GM19240 (cell line): ENCODE data around the gene TSPOAP1.

Source experiments
- DNase-seq: peaks from one replicate; pipeline ENCODE4 v3.0.0; 2011; ENCODE audit warnings: low spot score; ENCODE audit not compliant: insufficient read length

The TSPOAP1 gene

DNA sequence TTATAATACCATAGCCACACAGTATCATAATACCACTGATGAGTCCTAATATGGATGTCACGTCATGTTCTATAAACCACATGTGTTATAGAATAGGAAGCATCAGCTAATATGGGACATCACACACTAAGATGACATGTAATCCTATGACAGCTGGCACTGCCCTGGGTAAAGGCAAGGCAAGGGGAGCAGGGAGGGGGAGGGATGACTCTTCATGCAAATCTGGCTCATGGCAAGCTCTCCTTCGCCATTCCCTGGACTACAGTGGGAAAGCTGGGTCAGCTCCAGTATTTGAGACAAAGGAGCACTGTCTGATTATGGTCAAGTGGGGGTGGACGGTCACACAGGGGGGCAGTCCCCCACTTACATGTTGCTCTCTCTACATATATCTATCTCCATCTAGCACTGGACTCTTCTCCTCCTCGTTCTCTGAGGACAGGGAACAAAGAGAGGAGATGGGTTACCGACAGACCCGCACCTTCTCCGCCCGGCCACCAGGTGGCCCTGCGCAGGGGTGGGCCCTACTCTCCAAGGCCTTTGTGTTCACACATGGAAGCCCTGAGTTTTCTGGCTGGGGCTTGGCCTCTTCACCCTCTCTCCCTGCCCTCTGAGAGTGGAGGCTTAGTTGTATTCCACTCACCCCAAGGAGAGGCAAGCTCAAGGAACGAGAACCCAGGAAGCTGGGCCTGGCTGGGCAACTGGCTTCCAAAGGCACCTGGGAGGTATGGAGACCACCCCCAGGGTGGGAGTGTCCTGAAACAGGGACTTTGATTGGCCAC, 24.4 kb downstream of the TSPOAP1 start:
- DNase-seq, result peak; percentile 90

GRCh38 chr17:58302919-58303585, 25.5 kb downstream of the TSPOAP1 start:
- DNase-seq, result no peak

- no peak for DNase-seq
Observed at GRCh38 chr17:58302171-58302918, 26.2 kb downstream of the TSPOAP1 start.

GRCh38 chr17:58301504-58302150, 27.0 kb downstream of the TSPOAP1 start:
- DNase-seq, result no peak

GRCh38 chr17:58300336-58300735, 28.3 kb downstream of the TSPOAP1 start:
- no peak for DNase-seq

- no peak for DNase-seq
Observed at GRCh38 chr17:58294034-58294433, 34.6 kb downstream of the TSPOAP1 start.

DNA sequence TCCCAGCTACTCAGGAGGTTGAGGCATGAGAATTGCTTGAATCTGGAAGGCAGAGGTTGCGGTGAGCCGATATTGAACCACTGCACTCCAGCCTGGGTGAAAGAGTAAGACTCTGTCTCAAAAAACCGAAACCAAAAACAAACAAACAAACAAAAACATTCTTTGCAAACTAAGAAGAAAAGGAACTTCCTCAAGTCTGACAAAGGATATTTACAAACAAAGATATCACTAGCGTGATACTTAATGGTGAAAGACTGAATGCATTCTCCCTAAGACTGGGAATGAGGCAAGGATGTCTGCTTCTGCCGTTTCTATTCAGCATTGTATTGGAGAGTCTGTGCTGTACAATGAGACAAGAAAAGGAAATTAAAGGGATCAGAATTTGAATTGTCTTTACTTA, 37.3 kb downstream of the TSPOAP1 start:
- no peak for DNase-seq

GRCh38 chr17:58289869-58290268, 38.7 kb downstream of the TSPOAP1 start:
- no peak for DNase-seq

- DNase-seq, result no peak
Observed at GRCh38 chr17:58285422-58285810, 43.2 kb downstream of the TSPOAP1 start.

DNA sequence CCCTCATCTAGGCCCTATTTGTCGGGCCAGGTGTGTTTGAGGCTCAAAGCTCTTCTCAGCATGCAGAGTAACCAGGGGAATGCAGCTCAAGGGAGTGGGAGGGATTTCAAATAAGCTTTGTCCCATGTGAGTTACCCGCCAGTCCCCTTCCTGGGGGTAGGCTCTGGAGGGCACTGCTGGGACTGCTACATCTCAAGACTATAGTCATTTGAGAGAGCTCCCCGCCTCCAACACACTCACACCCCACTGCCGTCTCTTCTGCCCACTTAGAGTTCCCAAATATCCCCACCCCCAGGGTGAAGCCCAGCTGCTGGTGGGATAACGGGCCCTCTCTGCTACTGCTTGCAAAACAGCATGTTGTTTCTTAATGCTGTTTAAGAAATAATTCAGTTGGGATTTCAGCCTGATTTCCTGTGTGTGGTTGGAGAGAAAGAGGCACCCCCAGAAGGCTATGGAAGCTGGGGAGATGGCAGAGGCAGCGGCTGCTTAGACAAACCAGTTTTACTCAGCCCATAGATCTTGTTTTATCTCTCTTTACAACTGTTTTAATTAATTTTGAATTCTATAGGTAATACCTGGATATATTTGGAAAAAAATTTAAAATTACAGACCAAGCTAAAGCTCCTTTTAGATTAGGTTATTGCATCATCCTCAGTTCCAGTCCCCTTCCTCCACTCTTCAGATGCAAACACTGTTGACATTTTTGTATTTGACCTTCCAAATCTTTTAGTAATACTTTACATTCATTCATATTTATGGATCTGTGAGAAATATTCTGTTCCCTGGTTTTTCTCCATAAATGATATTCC, 43.8 kb downstream of the TSPOAP1 start:
- DNase-seq, result no peak

DNA sequence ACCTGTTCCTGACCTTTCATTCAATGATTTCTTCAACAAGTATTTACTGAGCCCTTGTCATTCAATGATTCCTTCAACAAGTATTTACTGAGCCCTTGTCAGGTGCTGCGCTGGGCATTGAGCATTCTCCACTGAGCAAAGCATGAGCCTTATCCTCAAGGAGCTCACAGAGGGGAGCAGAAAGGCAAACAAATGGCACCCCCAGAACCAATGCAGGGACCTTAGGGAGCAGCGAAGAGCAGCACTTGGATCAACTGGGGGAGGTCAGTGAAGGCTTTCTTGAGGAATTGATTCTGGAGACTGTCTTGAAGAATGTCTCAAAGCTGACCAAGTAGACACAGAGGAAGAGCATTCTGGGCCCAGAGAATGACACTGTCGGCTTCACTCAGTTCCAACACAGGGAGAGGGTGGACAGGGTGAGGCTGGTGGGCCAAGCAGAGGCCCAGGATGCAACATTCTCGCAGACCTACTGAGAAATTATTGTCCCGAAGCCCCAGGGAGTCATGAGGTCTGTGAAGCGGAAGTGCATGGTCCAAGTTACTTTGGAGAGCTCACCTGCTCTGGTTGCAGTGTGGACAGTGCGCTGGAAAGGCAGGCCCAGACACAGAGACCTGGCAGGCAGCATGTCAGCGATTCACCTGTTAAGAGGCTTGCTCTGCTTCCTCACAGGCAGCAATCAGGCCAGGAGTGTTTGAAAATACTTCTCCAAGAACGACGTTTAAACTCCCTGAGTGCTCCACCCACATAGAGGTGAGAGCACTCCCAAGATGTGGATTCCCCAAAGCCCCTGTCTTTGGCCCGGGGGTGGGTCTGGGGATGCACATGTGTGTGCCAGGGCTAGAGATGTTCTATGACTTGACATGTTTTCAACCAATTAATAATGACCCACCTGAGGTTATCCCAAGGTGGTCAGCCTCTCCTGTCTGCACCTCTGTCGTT, 44.7 kb downstream of the TSPOAP1 start:
- DNase-seq, result no peak

- DNase-seq, result no peak
Observed at GRCh38 chr17:58282442-58282841, 46.2 kb downstream of the TSPOAP1 start.

GRCh38 chr17:58281511-58282011, 47.0 kb downstream of the TSPOAP1 start:
- DNase-seq, result no peak

DNA sequence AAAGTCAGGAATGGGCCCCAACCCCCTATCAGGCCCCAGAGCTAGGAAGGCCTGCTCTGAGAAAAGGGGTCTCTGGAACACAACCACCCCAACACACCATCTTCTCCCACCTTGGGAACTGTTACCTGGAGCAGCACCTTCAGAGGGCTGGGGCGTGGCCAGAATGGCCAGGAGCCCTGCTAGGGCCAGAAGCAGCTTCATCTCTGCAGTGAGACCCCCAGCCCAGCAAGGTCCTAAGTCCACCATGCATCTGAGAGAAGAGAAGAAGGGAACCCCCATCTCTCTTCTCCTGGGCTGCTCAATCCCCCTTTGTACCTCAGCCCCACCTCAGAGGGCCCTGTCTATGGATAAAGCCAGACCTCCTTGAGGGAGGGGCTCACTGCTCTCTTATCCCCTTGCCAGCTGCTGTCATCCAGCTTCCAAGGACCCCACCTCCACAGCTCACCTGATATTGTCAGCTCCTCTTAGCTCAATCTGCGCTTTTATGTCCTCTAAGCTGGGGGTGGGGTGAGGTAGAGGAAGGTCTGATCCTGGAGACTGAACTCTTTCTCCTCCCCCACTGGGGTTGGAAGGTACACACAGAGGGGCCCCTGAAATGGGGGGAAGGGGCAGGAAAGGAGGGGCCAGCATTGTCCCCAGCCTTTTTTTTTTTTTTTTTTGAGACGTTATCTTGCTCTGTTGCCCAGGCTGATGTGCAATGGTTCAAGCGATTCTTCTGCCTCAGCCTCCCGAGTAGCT, 47.9 kb downstream of the TSPOAP1 start, which contains the start of gene MPO:
MPO (minus strand) TSS at position 456 of the 738 bp plus-strand sequence; CDS start at position 279, 177 bp downstream.
- no peak for DNase-seq

DNA sequence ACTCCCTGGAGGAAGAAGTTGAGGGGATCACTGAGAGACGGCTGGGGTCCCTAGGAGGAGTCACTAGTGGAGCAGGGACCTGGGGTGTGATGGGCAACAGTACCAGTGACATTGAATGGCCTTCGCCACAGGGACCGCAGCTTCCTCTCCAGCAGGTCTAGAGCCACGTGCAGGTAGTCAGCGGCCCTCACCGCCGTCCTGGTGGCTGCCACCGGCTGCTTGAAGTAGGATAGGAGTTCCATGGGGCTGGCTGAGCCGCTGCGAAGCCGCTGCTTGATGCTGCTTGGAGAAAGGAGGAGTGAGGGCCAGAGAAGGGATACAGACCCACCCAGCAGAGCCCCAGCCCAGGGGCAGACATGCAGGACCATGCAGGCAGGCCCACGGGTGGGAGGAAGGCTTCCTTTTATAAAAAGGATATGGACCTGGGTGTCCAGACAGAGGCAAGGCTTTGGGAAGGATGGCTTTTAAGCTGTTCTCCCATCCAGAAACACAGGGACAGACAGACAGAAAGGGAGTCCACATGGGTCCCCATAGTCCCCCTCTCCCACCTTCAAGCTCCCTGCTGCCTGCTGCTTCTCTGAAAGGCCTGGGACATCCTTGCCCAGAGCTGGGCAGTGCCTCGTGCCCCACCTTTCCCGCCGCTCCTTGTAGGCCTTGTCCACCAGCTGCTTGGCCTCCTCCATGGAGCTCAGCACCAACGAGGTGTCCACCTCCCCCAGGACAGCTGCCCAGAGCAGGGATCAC, 48.7 kb downstream of the TSPOAP1 start:
- no peak for DNase-seq

GRCh38 chr17:58279016-58279711, 49.4 kb downstream of the TSPOAP1 start:
- DNase-seq, result no peak

GRCh38 chr17:58278661-58279015, 50.0 kb downstream of the TSPOAP1 start:
- DNase-seq, result no peak
